ENCODE data around the gene TSSK6.
A peak's percentile ranks its signal among the peaks of the same experiment; 100 is the strongest.

- TF ChIP-seq CTCF (conservative IDR thresholded peaks at IDR 0.05; ENCODE audit: low read depth in 2 of 2) (no peak), ZNF462 (CRISPR knock-in tag; IDR thresholded peaks at IDR 0.05) (no peak), POLR2AphosphoS5 (IDR thresholded peaks at IDR 0.05; ENCODE audit: low read depth) (no peak), EZH2phosphoT487 (IDR thresholded peaks at IDR 0.05; ENCODE audit: unreplicated experiment) (no peak), REST (IDR thresholded peaks at IDR 0.05; ENCODE audit: unreplicated experiment) (no peak), EZH2 (IDR thresholded peaks at IDR 0.05; ENCODE audit: low read depth, unreplicated experiment) (no peak), ZNF114 (CRISPR knock-in tag; IDR thresholded peaks at IDR 0.05) (no peak), STAT1 (IDR thresholded peaks at IDR 0.05; ENCODE audit: unreplicated experiment) (no peak), JUNB (IDR thresholded peaks at IDR 0.05; ENCODE audit: unreplicated experiment) (no peak), ETS1 (IDR thresholded peaks at IDR 0.05) (0 out of 2 replicates have a peak, but pooled peaks have one; percentile 22)
Measured at GRCh38 chr19:19488875-19489690, 26.3 kb downstream of the TSSK6 start.

All from GM23338 (cell line).